GM19023 (cell line): ENCODE measurements around the gene CHRNG.

Source experiments
- ATAC-seq: cut with Tn5 transposase; IDR thresholded peaks from one replicate; pipeline ENCODE4 v1.9.1; 2021; ENCODE audit warnings: mild to moderate bottlenecking, moderate library complexity; ENCODE audit not compliant: unreplicated experiment

CHRNG gene

DNA sequence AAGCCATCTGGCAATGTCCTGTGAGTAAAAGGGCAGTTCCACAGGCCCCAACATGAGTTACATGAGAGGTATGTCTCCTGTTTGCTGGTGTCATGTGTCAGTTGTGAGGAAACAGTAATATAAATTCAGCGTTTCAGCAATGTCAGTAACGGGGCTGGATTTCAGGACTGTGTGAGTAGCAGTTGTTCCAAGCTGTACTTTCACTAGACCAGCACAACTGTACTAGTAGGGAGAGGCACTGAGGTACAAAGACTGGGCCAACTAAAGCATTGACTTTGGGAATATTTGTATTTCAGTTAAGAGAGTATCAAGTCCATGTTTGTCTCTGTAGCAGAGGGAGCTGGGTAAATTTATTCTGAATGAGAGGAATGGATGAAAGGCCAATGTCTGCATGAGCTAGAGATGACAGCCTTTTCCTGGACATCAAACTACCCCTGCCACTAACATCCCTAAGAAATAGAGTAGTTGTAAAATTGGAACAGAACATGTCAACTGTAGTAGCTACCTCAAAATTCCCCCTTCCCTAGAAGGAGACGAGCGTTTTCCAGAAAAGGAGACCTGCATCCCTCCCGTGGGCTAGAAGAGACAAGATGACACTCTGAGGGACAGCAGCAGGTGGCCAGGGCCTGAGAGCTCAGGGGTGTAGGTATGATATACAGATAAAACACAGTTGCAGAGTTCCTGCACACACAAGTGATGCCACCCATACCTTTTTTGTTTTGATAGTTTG, 35.3 kb downstream of the CHRNG start:
- ATAC-seq: no peak

DNA sequence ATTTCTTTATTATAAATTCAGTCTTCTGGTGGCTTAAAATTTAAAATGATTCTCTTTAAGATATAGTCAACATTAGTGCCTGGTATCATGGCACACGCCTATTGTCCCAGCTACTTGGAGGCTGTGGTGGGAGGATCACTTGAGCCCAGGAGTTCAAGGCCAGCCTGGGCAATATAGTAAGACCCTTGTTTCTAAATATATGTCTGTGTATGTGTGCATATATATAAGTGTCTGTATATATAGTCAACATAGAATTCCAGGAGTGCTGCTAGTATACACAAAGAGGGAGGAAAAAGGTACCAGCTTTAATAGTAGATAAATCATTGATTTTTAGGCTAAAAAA, 35.9 kb downstream of the CHRNG start:
- ATAC-seq: no peak

DNA sequence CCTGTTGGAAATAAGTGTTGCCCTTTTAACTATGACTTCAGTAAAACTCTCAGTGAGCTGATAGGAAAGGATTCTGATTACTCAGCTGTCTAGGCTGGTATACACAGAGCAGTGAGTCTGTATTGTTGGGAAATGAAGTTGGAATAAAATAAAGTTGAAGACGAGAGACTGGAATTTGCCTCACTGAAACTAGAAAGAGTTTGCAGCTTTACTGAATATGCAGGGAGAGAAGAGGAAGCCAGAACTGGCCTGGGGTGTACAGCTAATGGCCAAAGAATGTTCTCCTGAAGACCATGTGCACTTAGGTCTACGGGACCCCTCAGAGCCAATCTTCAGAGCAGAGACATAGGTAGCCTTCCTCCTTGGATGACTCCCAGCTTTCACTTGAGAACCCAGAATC, 37.5 kb downstream of the CHRNG start:
- ATAC-seq: no peak

DNA sequence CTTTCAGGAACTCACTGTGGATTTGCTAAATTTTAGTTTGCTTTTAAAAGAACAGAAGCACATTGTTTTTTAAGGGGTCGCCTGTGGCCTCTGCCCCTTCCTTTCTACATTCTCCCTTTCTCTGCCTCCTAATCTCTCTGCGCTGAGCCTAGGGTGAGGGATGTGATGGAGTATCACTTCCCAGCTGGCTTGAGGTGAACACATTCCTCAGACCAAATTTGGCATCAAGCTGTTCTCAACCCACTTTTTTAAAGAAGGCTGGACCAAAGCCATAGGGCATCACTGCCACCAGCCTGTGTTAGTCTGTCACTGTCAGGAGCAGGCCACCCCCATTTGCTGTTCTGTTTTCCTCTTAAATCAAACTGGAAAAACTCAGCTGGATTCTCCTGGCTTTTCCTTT, 38.3 kb downstream of the CHRNG start:
- no peak for ATAC-seq

DNA sequence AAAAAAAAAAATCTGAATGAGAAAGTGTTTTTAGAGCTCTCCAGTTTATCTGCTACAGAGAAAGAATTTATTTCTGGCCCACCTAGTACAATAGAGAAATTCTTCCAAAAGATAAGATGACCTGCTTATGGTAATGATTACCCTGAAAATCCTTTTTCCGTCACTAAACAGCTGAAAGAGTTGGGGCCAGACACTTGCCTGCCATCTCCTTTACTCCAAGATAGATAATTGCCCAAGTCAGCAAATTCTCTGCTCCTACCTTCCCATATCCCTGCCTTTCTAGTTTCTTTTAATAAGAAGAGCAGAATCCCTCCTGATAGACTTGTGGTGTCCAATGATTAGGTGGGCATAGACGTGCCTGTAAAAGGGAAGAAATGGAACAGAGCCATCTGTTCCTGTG, 39.1 kb downstream of the CHRNG start:
- no peak for ATAC-seq

DNA sequence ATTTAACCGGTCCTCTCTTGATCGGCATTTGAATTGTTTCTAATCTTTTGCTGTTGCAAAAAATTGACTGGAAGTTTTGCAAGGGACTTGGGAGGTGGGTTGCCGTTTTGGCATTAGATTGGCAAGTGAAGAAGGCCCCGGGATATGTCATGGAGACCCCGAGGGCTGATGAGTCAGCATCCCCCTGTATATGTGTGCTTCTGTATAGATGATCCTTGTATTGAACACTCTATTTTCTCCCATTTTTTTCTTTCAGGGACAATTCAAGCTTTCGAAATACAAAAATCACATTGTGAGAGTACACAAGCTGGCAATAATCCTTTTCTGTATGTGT, 41.1 kb downstream of the CHRNG start:
- no peak for ATAC-seq

DNA sequence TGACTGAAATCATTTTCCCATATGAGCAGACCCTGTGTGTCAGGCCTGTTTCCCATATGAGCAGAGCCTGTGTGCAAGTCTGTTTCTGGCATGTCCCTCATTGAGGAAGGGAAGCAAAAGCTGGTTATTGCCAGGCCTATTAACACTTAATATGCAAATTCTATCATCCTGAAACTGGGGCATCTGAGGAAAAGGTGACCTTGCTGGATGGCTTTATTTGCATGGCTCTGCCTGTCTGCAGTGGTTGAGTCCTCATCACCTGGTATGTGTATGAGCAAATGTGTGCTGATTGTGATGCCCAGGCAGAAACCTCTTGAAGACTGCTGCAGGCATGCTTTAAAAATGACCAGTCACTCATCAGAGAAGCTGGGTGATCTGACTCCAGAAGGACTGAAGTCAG, 42.2 kb downstream of the CHRNG start:
- no peak for ATAC-seq

DNA sequence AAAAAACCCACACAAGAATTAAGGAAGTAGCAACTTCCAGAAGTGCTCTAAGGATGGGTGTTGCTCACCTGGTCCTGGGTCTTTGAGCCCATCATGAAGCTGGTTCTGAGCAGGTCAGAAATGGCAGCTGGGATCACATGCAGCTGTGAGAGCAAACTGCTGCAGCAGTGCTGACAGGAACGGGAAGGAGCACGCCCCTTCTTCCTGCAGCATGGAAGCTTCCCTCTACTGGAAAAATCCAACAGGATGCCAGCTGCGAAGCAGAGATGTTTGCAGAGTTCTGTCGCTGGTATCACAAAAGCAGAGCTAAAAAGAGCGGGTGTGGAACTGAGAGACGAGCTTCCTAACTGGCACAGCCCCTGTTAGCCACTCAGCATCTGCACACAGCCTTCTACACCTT, 44.7 kb downstream of the CHRNG start:
- no peak for ATAC-seq

DNA sequence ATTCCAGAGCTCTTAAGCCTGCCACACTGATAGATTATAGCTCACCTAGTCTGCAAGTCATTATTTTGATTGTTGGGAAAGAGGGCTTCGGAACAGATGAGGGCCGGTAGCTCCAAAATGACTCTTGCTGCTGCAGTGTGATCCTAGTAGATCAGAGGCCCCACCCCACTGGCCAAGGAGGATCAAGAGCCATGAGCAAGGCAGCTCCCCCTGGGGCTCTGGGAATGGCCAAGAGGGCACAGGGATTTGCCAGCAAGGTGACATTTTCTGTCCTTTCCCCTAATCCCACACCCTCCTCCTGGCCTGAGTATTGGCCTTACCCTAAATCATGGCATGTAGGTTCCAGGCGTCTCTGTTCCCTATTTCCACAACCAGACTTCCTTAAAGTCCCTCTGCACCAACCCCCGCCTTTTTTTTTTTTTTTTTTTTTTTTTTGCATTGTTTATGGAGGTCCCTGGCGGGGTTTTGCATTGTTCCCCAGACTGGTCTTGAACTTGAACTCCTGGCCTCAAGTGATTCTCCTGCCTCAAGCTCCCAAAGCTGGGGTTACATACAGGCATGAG, 47.5 kb downstream of the CHRNG start:
- ATAC-seq: no peak

DNA sequence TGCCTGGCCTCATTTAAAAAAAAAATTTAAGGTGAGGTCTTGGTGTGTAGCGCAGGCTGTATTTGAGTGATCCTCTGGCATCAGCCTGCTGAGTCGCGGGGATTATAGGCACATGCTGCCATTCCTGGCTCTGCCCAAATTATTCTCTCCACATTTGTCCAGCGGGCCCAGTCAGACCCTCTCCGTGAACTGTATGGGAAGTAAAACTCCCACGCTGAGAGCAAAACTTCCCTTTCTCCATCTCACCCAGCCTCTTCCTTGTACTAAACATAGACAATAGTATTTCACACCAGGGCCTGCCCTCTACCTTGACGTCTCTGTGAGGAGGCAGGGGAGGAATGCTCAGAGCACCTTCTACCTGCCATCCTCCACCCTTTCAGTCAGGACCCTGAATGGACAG, 48.0 kb downstream of the CHRNG start:
- ATAC-seq: no peak

DNA sequence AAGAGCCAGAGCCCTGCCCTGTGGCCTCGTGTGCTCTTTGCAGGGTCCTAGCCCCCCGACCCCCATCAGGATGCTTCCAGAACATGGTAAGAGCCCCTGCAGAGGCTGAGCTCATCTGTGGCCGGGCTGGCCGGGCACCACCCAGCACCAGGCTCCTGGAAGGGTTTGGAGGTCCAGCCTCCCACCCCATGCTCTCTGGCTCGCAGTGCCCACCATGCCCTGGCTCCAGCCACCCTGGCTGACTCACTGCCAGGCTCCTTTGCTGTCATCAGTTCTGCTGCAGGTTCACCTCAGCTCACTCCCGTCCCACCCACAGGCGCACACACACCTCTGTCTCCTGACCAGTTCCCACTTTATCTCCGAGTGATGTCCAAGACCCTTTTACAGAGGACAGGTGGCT, 48.5 kb downstream of the CHRNG start:
- ATAC-seq: no peak

DNA sequence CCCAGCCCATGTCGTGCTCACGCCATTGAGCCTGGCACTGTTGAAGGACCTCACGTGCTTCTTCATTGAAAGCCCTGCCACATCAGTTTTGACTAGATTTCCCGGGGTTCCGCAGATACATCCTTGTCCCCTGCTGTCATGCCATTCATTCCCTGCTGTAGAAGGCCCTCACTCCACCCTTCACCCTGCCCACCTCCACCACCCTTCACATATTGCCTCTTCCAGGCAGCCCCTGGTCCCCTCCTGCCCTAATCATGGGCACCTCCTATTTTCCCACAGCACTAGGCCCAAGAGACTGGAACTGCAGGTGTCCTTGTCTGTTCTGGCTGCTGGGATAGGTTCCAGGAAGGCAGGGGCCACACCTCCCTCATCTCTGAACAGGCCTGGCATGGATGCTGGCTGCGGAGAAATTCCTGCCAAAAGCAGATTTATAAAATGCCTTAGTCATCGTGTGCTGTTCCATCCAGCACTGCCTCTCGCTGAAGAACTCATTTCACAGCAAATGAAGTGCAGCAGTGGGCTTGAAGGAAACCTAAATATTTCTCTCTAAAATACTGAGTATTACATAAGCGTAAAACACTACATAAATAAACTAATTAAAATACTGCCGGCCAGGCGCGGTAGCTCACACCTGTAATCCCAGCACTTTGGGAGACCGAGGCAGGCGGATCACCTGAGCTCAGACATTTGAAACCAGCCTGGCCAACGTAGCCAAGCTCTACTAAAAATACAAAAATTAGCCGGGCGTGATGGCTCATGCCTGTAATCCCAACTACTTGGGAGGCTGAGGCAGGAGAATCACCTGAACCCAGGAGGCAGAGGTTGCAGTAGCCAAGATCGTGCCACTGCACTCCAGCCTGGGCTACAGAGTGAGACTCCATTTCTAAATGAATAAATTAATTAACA, 49.4 kb downstream of the CHRNG start:
- ATAC-seq: no peak

DNA sequence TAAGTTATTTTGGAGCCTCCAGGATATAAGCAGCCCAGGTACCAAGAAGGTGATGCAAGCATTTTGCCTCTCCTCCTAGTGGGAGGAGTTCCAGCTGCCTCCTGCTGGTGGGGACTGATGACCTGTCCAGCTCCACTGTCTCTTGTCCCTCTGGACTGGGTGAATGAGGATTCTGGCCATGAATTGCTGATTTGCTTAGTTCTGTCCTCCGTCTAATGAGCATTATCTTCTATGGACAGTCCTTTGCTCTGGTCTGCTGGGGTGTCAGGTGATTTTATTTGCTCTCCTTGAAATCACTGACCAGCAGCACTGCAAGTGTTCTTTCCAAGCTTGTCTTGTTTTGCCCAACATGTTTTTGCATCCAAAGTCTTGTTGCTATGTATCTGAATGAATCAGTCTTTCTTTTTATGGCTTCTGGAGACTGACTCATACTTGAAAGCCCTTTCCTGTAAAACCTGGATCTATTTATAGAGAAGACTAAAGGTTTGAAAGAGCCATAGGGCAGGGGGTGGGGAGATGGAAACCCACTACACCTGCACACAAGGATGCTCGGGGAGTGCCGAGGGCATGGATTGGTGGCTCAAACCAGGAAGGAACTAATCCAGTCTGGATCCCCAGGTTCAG, 53.4 kb downstream of the CHRNG start:
- no peak for ATAC-seq

DNA sequence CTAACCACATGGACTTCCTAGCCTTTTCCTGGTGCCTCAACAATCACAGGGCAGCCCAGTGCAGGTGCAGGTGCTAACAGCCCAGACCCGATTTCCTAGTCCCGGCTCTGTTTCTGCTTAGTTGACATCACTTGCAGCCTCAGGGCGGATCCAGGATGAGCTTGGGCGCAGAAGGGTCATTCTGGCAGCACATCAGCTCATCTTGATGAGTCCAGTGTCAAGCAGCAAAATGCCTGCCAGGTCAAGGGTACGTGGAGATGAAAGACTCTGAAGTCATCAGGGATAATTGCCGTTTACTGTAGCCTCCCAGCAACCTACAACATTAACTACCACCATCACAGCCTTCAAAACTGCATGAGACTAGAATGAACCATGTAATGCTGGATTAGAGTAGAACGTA, 54.5 kb downstream of the CHRNG start:
- ATAC-seq: no peak
